Measurements from ENCODE around the gene CALCOCO1.

DNA sequence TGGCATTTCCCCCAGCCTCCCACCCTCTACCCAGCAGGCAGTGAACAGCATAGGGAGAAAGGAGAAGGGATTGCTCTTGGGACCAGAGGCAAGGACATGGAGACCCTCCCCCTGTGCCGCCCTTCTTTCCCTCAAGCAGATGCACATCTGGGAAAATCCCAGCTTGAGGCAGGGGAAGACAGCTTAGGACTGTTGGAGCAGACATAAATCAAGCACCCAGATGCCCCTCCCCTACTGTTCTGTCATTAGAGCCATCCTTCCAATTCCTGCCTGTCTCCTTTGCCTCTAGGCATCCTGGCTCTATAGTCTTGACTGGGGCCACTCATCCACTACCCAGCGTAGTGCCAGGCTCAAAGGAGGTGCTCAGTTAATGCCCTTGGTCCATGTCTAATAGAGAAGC, 32.0 kb upstream of the CALCOCO1 start:
- TF ChIP-seq, protein P1, sequence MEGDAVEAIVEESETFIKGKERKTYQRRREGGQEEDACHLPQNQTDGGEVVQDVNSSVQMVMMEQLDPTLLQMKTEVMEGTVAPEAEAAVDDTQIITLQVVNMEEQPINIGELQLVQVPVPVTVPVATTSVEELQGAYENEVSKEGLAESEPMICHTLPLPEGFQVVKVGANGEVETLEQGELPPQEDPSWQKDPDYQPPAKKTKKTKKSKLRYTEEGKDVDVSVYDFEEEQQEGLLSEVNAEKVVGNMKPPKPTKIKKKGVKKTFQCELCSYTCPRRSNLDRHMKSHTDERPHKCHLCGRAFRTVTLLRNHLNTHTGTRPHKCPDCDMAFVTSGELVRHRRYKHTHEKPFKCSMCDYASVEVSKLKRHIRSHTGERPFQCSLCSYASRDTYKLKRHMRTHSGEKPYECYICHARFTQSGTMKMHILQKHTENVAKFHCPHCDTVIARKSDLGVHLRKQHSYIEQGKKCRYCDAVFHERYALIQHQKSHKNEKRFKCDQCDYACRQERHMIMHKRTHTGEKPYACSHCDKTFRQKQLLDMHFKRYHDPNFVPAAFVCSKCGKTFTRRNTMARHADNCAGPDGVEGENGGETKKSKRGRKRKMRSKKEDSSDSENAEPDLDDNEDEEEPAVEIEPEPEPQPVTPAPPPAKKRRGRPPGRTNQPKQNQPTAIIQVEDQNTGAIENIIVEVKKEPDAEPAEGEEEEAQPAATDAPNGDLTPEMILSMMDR (IDR thresholded peaks at IDR 0.05): no peak
- no peak for TF ChIP-seq POLR2AphosphoS5 (IDR thresholded peaks at IDR 0.05; ENCODE audit: low read depth, low read length)
